ENCODE results near the gene IMMP2L. TPM values are rescaled to one million over a fixed set of nuclear protein-coding genes. Genes with fewer than 3 reads are reported as not detected.

IMMP2L gene
- total and polyA plus RNA-seq, 2 of the 8 experiments (the other 6 are each of a cell fraction or from before 2014, with no cell fraction given): 2.3 to 10.1 TPM

GRCh38 chr7:110922906-110923305 is 639.4 kb downstream of the IMMP2L start:
- Histone ChIP-seq H3K9ac (replicated peaks in 1 of 4; ENCODE audit: extremely low read depth in 1 of 4, low read depth in 3 of 4, low read length in 3 of 4) (no peak overlapping the region), H3K18ac (ENCODE audit: extremely low read depth, low read length) (no peak overlapping the region), H4K20me1 (replicated peaks in 1 of 2; ENCODE audit: control insufficient read depth in 1 of 2, insufficient read depth in 2 of 2, low read length in 2 of 2) (no peaks in the 10 kb centered on the region), H3K23me2 (ENCODE audit: low read depth, low read length) (no peaks in the 10 kb centered on the region), H3K4me1 (replicated peaks in 1 of 4; ENCODE audit: control insufficient read depth in 3 of 4, insufficient read depth in 4 of 4, low read length in 3 of 4) (no peaks in the 10 kb centered on the region; a peak in 1 of 7 replicates), H3K9me3 (ENCODE audit: insufficient read depth in 2 of 2, low read depth in 1 of 2, low read length in 1 of 2) (no peaks in the 10 kb centered on the region), H4K8ac (ENCODE audit: extremely low read depth, insufficient read depth, low read length) (no peak overlapping the region), H4K91ac (replicated peaks; ENCODE audit: insufficient read length, low read length) (no peak overlapping the region), H3K56ac (replicated peaks; ENCODE audit: insufficient read length, low read depth, low read length) (no peak overlapping the region), H3K27ac (ENCODE audit: low read depth, low read length) (no peak overlapping the region), H2AFZ (ENCODE audit: low read length) (no peak overlapping the region), H3K23ac (ENCODE audit: insufficient read length) (no peak overlapping the region), H3K36me3 (ENCODE audit: control insufficient read depth in 2 of 4, insufficient read depth in 4 of 4, low read length in 3 of 4) (no peaks in the 10 kb centered on the region), H2BK20ac (ENCODE audit: low read length) (no peak overlapping the region), H2BK5ac (ENCODE audit: low read depth, low read length) (no peak overlapping the region), H3K79me1 (ENCODE audit: low read depth, low read length) (no peaks in the 10 kb centered on the region), H4K5ac (ENCODE audit: insufficient read length, low read depth, low read length) (no peak overlapping the region), H3K4me3 (ENCODE audit: extremely low read depth in 1 of 4, insufficient read depth in 2 of 4, low read depth in 3 of 4, low read length in 4 of 4) (no peak overlapping the region), H2AK5ac (ENCODE audit: low read depth, low read length) (no peak overlapping the region), H2BK15ac (ENCODE audit: low read length) (no peak overlapping the region), H3K4me2 (ENCODE audit: insufficient read depth in 1 of 2, low read depth in 2 of 2, low read length in 2 of 2) (no peak overlapping the region), H3K14ac (ENCODE audit: insufficient read length) (no peak overlapping the region), H3K27me3 (replicated peaks in 1 of 4; ENCODE audit: control insufficient read depth in 3 of 4, extremely low read depth in 1 of 4, insufficient read depth in 3 of 4, low read length in 3 of 4) (no peaks in the 10 kb centered on the region), H2BK120ac (replicated peaks; ENCODE audit: low read depth, low read length) (no peak overlapping the region), H2BK12ac (ENCODE audit: low read depth, low read length) (no peak overlapping the region), H3K4ac (replicated peaks; ENCODE audit: insufficient read length, low read depth, low read length) (no peak overlapping the region), H3K79me2 (ENCODE audit: control insufficient read depth in 1 of 2, insufficient read depth in 2 of 2, low read length in 2 of 2) (no peaks in the 10 kb centered on the region)
- no peak for DNase-seq (ENCODE audit: low read depth in 1 of 2, low spot score in 2 of 2)
- ChIA-PET POLR2A (ENCODE audit: partially characterized antibody) (no interaction called here), CTCF (ENCODE audit: partially characterized antibody) (no interaction called here)
- 74% methylated on average over 3 of the region's 3 CpGs; no CpG with 5 or more reads in 1 of the 2 experiments for WGBS, 2 experiments (ENCODE audit: extremely low coverage in 1 of 2, insufficient coverage in 1 of 2, insufficient read length in 1 of 2, insufficient replicate concordance in 2 of 2, low coverage in 1 of 2, low lambda C conversion rate in 2 of 2, missing lambda C conversion rate in 1 of 2)
- no peak for FAIRE-seq
- TF ChIP-seq NANOG (IDR thresholded peaks at IDR 0.05; ENCODE audit: insufficient read depth, low read depth, low read length, poor library complexity, severe bottlenecking): no peak

Measured in H1 (cell line).